ENCODE results near the gene RDX. TPM values are rescaled to one million over a fixed set of nuclear protein-coding genes. Genes with fewer than 3 reads are reported as not detected.

The RDX gene
- total and polyA plus RNA-seq, 2 of the 4 experiments (the other 2 are of a cell fraction), result 61.1 to 72.4 TPM

DNA sequence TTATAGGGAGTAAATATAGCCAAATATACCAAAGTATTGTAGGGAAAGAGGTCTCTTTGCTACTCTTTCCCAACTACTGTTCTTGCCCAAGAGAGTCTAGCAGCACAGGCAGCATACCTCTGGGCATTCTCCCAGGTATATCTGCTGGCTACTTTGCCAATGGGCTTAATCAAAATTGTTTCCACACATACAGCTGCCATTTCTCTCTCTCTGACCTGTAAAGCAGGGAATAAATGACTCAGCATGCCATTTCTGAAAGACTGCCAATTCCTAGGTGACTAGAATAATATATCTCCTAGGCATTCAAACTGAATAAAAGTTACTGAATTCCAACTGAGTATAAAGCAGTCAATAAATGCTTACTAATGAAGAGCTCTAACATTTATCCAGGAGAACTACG is 44.6 kb downstream of the RDX start:
- no CpG with 5 or more reads among the region's 1 CpG for WGBS, 2 experiments (ENCODE audit: extremely low coverage in 2 of 2, insufficient read length in 1 of 2)
- H4K91ac ChIP-seq (ENCODE audit: insufficient read depth, low read depth, low read length), result no peak overlapping the region
- no peak overlapping the region for H2BK120ac ChIP-seq (ENCODE audit: low read depth, low read length)
- no peaks in the 10 kb centered on the region for H3K9me3 ChIP-seq (ENCODE audit: control insufficient read depth, insufficient read depth, low read length)
- H3K79me1 ChIP-seq (ENCODE audit: low read depth in 1 of 2, low read length in 2 of 2), result peaks cover 10 to 17% of the 10 kb centered on the region in 2 experiments; a peak in 3 of 4 replicates
- no peak overlapping the region for H4K5ac ChIP-seq (ENCODE audit: low read depth, low read length)
- H3K4ac ChIP-seq (ENCODE audit: low read depth, low read length), result no peak overlapping the region
- ChIA-PET CTCF (no interaction called here), POLR2A (ENCODE audit: unreplicated experiment) (no interaction called here)
- H2AK5ac ChIP-seq (ENCODE audit: low read depth, low read length), result no peak overlapping the region
- TF ChIP-seq, protein P1, sequence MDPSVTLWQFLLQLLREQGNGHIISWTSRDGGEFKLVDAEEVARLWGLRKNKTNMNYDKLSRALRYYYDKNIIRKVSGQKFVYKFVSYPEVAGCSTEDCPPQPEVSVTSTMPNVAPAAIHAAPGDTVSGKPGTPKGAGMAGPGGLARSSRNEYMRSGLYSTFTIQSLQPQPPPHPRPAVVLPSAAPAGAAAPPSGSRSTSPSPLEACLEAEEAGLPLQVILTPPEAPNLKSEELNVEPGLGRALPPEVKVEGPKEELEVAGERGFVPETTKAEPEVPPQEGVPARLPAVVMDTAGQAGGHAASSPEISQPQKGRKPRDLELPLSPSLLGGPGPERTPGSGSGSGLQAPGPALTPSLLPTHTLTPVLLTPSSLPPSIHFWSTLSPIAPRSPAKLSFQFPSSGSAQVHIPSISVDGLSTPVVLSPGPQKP (IDR thresholded peaks at IDR 0.05; ENCODE audit: borderline replicate concordance, low read depth, low read length), result no peak
- TF ChIP-seq, protein P2, sequence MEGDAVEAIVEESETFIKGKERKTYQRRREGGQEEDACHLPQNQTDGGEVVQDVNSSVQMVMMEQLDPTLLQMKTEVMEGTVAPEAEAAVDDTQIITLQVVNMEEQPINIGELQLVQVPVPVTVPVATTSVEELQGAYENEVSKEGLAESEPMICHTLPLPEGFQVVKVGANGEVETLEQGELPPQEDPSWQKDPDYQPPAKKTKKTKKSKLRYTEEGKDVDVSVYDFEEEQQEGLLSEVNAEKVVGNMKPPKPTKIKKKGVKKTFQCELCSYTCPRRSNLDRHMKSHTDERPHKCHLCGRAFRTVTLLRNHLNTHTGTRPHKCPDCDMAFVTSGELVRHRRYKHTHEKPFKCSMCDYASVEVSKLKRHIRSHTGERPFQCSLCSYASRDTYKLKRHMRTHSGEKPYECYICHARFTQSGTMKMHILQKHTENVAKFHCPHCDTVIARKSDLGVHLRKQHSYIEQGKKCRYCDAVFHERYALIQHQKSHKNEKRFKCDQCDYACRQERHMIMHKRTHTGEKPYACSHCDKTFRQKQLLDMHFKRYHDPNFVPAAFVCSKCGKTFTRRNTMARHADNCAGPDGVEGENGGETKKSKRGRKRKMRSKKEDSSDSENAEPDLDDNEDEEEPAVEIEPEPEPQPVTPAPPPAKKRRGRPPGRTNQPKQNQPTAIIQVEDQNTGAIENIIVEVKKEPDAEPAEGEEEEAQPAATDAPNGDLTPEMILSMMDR (conservative IDR thresholded peaks at IDR 0.05; ENCODE audit: low read depth, low read length), result no peak
- TF ChIP-seq SMC3 (IDR thresholded peaks at IDR 0.05; ENCODE audit: low read depth, low read length), result no peak
- no peak for TF ChIP-seq RCOR1 (IDR thresholded peaks at IDR 0.05; ENCODE audit: insufficient replicate concordance, low read length)
- TF ChIP-seq, protein P3, sequence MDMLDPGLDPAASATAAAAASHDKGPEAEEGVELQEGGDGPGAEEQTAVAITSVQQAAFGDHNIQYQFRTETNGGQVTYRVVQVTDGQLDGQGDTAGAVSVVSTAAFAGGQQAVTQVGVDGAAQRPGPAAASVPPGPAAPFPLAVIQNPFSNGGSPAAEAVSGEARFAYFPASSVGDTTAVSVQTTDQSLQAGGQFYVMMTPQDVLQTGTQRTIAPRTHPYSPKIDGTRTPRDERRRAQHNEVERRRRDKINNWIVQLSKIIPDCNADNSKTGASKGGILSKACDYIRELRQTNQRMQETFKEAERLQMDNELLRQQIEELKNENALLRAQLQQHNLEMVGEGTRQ (IDR thresholded peaks at IDR 0.05; ENCODE audit: low read depth, low read length), result no peak
- TF ChIP-seq CHD1 (IDR thresholded peaks at IDR 0.05; ENCODE audit: low read depth, low read length), result no peak
- no peak for TF ChIP-seq MXI1 (IDR thresholded peaks at IDR 0.05; ENCODE audit: borderline replicate concordance, low read depth, low read length)
- no peak for TF ChIP-seq FOS (IDR thresholded peaks at IDR 0.05; ENCODE audit: low read depth, low read length)
- no peak for TF ChIP-seq MAZ (IDR thresholded peaks at IDR 0.05; ENCODE audit: borderline replicate concordance, low read depth, low read length)
- TF ChIP-seq MAFK (IDR thresholded peaks at IDR 0.05; ENCODE audit: low read depth, low read length), result no peak
- no peak for TF ChIP-seq CEBPB (IDR thresholded peaks at IDR 0.05; ENCODE audit: low read depth, low read length)
- TF ChIP-seq RFX5 (IDR thresholded peaks at IDR 0.05; ENCODE audit: low read depth, low read length), result no peak
- no peak for TF ChIP-seq RAD21 (IDR thresholded peaks at IDR 0.05; ENCODE audit: low read length)
- no peak for TF ChIP-seq NFE2L2 (IDR thresholded peaks at IDR 0.05; ENCODE audit: low read depth, low read length)
- TF ChIP-seq POLR2A (IDR thresholded peaks at IDR 0.05; ENCODE audit: low read depth, low read length), result no peak
- no peak for TF ChIP-seq BHLHE40 (IDR thresholded peaks at IDR 0.05; ENCODE audit: low read depth, low read length)
- dilution Hi-C loops (cut with HindIII; ENCODE audit: low sequenced_read_pairs, unreplicated experiment) (no loop called here), intact Hi-C loops (cut with micrococcal nuclease) (no loop called here), in situ Hi-C loops (cut with MboI; ENCODE audit: low sequenced_read_pairs) (no loop called here)
- H3K4me3 ChIP-seq (ENCODE audit: insufficient read depth, low read depth, low read length), result no peak overlapping the region
- H3K18ac ChIP-seq (ENCODE audit: low read depth, low read length), result no peak overlapping the region
- H2BK20ac ChIP-seq (ENCODE audit: low read depth, low read length), result no peak overlapping the region
- DNase-seq, result peak; percentile 65
- H3K56ac ChIP-seq (ENCODE audit: extremely low read depth, insufficient read depth, low read length), result no peak overlapping the region
- ATAC-seq (ENCODE audit: low read depth), result peak; percentile 29; the same call in 1 of the 2 replicates
- H3K27ac ChIP-seq (ENCODE audit: insufficient read depth, low read length), result no peak overlapping the region
- no TSS peak for BruUV-seq (replicated peaks)
- no peak overlapping the region for H2AFZ ChIP-seq (replicated peaks; ENCODE audit: low read length, poor library complexity)
- no peak overlapping the region for H3K14ac ChIP-seq (replicated peaks; ENCODE audit: low read depth, low read length)
- no peak overlapping the region for H2BK15ac ChIP-seq (ENCODE audit: low read depth, low read length)
- no peaks in the 10 kb centered on the region for H3K4me1 ChIP-seq (ENCODE audit: control insufficient read depth, insufficient read depth, low read length)
- no peak overlapping the region for H2AK9ac ChIP-seq (replicated peaks; ENCODE audit: low read depth, low read length, poor library complexity)
- no peak overlapping the region for H4K8ac ChIP-seq (ENCODE audit: low read depth in 2 of 2, low read length in 2 of 2)
- no peak overlapping the region for H2BK5ac ChIP-seq (ENCODE audit: low read depth, low read length, poor library complexity, severe bottlenecking)
- no peaks in the 10 kb centered on the region; the same call in 1 of the 2 replicates for H3K9me1 ChIP-seq (ENCODE audit: insufficient read depth, low read length)
- H4K20me1 ChIP-seq (ENCODE audit: insufficient read depth, low read length), result no peaks in the 10 kb centered on the region
- no peaks in the 10 kb centered on the region for H3K27me3 ChIP-seq (ENCODE audit: control insufficient read depth, insufficient read depth, low read length)
- H3K36me3 ChIP-seq (ENCODE audit: control insufficient read depth, insufficient read depth, low read length), result peaks cover 12% of the 10 kb centered on the region
- no peak overlapping the region for H3K9ac ChIP-seq (ENCODE audit: low read depth, low read length)
- H3K23ac ChIP-seq (ENCODE audit: low read depth, low read length), result no peak overlapping the region
- no peak overlapping the region for H3K4me2 ChIP-seq (ENCODE audit: low read depth, low read length)
